Measurements from ENCODE around the gene HMCN1.

HMCN1 gene

GRCh38 chr1:186212568-186213224 is 478.5 kb downstream of the HMCN1 start:
- peak; percentile 91 to 96 for DNase-seq

GRCh38 chr1:186213225-186213607 is 479.0 kb downstream of the HMCN1 start:
- no peak for DNase-seq

- no peak for DNase-seq
These were observed 480.6 kb downstream of the HMCN1 start for GRCh38 chr1:186214791-186215190.

GRCh38 chr1:186215636-186216035 is 481.4 kb downstream of the HMCN1 start:
- no peak for DNase-seq

GRCh38 chr1:186218654-186219352 is 484.6 kb downstream of the HMCN1 start:
- no peak for DNase-seq

- DNase-seq: no peak
These were observed 485.9 kb downstream of the HMCN1 start for GRCh38 chr1:186220067-186220466.

GRCh38 chr1:186220911-186221310 is 486.7 kb downstream of the HMCN1 start:
- DNase-seq: no peak

GRCh38 chr1:186225096-186225495 is 490.9 kb downstream of the HMCN1 start:
- DNase-seq: no peak

GRCh38 chr1:186228749-186229148 is 494.6 kb downstream of the HMCN1 start:
- no peak for DNase-seq

GRCh38 chr1:186231861-186232436 is 497.8 kb downstream of the HMCN1 start:
- no peak for DNase-seq

- DNase-seq: no peak
These were observed 500.9 kb downstream of the HMCN1 start for GRCh38 chr1:186234976-186235686.

- DNase-seq: peak in 1 of 2 experiments; percentile 31
These were observed 501.5 kb downstream of the HMCN1 start for GRCh38 chr1:186235696-186236095.

- DNase-seq: no peak
These were observed 502.7 kb downstream of the HMCN1 start for GRCh38 chr1:186236921-186237320.

- no peak for DNase-seq
These were observed 505.0 kb downstream of the HMCN1 start for GRCh38 chr1:186239171-186239570.

- DNase-seq: no peak
These were observed 506.2 kb downstream of the HMCN1 start for GRCh38 chr1:186240436-186240835.
